Measurements from ENCODE around the gene SNTG2.

DNA sequence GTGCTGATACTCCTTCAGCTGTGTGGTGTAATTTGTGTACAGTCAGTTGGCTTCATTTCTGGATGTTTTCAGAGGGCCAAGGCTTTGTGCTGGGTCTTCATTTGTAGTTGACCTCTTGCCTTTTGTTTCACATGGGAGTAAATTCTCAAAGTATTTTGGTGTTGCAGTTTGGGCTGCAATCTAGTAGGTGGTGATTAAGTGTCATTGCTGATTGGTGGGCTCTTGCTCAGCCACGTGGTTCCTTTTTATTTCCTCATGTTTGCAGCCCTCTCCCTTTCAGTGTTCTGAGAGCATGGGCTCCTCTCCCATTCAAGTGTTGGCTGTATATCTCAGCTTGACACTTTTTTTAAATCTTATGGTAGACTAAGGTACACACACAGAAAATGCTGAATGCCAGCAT lies 96.8 kb downstream of the SNTG2 start:
- no peak for TF ChIP-seq POLR2AphosphoS5 (IDR thresholded peaks at IDR 0.05; ENCODE audit: borderline replicate concordance, low read depth, low read length)
- no peak for TF ChIP-seq EZH2 (IDR thresholded peaks at IDR 0.05)
